HG03095 (cell line): Measurements from ENCODE around the gene PAXX.

Experiments used
- ATAC-seq: cut with Tn5 transposase; IDR thresholded peaks from one replicate; pipeline ENCODE4 v1.9.1; 2021; ENCODE audit warnings: moderate library complexity; ENCODE audit not compliant: unreplicated experiment

The PAXX gene

DNA sequence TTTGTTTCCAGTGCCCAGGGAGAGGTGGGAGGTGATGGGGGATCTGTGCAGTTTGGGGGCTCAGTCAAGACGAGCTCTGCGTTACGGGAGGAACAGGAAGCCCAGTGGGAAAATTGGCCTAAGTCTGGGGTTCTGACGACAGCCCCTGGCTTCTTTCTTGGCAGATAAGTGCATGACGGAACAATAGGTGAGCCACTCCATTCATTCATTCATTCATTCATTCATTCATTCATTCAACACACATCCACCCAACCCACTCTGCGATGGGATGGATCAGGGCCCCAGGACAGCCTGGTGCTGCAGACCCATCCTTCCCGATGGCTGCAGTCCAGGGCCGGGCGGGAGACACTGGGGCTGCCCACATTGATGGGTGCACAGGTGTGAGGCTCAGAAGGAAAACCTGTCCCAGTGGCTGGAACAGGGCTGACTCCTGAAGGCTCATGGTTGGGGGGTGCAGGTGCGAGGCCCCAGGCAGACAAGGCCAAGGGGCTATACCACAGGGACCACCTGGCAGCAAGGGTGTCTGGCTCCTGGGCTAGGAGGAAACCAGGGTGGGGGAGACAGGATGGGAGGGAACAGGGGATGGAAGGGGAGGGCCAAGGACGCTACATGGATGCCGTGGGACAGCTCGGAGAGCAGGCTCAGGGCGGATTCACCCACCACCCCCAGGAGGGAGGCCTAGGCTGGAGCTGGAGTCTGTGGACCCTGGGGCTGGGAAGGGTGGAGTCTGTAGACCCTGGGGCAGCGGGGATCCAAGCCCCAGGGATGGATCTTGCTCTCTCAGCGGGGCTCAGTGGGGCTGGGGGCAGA, 11.3 kb upstream of the PAXX start:
- no peak for ATAC-seq

DNA sequence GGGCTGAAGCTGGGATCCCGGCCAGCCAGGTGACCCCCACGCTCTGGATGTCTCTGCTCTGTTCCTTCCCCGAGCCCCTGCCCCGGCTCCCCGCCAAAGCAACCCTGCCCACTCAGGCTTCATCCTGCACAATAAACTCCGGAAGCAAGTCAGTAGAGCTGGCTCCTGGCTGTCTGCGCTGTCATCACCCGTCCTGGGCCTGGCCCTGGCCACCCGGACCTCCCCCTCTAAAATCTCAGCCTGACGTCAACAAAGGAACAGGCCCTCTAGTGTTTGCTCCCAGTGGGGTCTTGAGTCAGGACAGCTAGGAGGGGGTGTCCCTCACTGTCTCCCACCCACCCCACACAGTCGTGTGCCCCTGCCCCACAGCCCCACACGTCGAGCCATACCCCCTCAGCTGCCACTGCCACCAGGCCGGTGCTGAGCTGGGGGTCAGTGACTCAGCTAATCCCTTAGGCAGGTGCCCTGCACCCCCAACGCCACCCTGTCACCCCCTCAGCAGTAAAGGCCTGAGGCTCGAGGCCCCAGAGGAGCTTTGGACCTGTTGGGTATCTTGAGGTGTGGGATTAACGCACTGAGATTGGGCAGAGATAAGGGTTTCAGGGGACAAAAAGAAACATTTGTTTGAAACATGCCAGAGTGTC, 10.5 kb upstream of the PAXX start:
- ATAC-seq: no peak

DNA sequence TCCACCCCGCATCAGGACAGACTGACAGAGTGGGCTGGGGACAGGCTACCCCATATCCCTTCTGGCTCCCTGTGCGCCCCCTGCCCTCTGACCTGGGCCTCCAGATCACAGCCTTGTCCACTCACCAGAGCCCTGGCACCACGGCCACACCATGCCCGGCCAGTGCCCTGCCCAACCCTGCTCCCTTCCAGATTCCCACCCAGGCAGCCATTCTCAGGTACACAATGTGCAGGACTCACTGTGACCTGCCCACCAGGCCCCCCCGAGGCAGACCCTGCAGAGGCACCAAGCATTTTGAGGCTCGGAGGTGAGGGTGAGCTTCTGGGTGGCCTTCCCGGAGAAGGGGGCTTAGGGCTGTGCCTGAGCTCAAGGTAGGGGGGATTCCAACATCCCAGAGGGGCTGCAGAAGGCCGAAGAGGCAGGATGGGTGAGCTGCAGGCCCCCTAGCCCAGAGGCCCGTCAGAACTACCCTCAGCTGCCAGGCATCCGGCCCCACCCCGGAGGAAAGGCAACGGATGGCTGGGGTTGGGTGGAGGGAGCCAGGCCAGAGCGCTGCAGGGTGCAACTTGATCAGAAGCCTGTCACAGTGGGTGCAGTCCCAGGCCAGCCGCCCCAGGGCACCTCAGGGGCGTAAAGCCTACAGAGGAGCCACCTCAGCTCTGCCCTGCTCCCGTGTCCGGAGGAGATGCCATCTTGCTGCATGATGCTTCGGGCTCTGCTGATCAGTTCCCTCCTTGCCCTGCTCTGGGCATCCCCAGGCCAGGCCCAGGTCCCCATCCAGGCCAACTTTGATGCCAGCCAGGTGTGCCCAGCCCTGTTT, 9.8 kb upstream of the PAXX start, which contains the start of gene LCNL1:
LCNL1 (plus strand) TSS at position 762 of the 820 bp plus-strand sequence. CDS start 594 bp downstream, outside the sequence.
- no peak for ATAC-seq

DNA sequence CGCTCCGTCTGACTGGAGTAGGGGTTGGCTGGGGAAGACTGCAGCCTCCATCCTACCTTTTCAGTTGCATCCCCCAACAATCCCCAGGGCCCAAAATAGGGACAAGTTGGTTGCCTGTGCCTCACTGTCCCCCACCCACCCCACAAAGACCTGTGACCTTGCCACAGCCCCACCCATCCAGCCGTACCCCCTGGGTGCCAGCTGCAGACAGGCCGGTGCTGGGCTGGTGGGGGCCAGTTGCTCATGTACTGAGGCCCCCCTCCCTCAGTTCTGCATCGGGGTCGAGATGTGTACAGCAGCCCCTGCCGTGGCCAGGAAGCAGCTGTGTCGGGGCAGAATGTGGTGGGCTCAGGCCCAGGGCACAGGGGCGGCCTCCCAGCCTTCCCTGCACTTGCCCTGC, 9.1 kb upstream of the PAXX start:
- no peak for ATAC-seq

DNA sequence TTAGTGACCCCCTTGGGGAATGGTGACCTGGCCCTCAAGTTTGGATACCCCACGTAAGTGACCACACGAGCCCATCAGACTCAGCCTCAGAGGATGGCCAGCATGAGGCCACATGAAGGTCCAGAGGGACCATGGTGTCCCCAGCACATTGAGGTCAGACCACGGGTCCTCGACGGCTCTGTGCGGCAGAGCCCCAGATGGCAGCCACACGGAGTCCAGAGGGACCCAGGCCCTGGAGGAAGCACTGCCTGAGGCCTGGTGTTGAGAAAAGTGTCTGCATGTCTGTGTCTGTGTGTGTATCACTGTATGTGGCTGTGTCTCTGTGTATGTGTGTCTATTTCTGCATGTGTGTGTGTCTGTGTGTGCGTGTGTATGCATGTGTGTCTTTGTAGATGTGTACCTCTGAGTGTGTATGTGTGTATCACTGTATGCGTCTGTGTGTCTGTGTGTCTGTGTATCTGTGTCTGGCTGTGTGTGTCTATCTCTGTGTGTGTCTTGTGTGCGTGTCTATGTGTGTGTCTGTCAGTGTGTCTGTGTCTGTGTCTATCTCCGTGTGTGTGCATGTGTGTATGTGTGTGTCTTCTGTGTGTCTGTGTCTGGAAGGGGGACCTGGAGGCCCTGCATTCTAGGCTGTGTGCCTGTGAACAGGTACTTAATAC, 8.4 kb upstream of the PAXX start:
- no peak for ATAC-seq

DNA sequence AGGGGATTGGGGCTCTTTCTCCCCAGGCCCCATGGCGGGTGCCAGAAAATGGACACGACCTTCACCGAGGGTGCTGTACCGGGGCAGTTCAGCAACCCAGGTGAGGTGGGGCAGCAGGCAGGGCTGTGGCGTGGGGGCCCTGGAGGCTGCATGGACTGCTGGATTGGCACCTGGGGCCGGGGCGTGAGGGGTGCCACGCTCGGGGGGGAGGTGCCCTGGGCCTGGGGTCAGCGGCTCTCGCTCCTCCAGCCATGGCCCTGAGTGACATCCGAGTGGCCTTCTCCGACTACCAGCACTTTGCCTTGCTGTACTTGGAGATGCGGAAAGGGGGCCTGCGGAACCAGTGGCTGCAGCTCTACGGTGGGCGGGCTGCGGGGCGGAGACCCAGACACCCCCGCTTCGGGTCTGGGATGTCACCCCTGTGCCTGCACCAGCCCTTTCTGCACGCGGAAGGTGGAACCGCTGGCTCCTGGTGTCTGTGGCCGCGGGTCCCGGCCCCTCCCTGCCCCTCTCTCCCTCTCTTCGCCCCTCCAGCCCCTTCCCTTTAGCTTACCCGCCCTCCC, 7.7 kb upstream of the PAXX start:
- no peak for ATAC-seq

DNA sequence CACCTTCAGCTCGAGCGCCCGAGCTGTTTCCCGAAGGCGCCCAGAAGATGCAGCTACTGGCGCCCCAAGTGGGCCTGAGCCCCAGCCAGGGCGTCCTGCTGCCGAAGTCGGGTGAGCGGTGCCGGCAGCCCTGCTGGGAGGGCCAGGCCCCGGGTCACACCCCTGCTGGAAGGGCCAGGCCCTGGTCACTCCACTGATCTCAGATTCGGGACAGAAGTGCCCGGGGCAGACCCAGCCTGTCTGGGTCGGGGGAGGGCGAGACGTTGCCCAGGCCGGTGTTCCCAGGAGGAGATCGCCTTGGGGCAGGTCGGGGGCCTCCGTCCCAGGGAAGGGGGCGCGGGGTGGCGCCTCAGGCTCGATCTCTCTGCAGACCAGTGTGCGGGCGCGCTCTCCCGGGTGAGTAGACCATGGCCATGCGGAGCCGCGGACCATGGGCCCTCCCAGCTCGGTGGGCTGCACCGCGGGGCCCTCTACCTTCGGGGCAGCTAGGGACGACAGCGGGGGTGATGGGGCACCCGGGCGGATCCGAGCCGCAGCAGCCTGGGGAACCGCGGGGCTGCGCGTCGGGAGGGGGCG, 7.1 kb upstream of the PAXX start:
- ATAC-seq: no peak

DNA sequence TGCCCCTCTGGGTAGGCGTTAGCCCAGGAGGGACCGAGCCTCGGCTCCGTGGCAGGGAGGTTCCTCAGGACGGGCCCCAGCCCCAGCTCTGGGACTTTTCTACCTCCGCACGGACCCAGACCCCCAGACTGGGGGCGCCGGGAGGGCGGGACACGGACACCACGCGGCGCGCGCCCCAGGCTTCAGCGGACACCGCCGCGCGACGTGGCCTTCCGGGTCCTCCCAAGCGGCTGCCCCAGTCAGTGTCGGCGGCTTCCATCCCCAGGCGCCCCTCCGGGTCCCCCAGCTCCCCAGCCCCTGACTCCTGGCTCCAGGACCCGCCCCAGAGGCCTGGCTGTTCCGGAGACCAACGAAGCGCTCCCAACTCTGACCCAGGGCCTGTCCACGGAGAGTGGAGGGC, 6.4 kb upstream of the PAXX start:
- no peak for ATAC-seq

DNA sequence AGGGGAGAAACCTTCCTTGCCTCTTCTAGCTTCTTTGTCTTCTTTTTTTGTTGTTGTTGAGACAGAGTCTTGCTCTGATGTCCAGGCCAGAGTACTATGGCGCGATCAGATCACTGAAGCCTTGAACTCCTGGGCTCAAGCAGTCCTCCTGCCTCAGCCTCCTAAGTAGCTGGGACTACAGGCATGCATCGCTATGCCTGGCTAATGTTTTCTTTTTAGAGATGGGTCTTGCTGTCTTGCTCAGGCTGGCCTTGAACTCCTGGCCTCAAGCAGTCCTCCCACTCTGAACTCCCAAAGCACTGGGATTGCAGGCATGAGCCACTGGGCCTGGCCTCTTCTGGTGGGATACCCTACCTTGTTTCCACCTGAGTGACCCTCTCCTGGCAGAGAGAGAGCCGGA, 3.4 kb upstream of the PAXX start:
- no peak for ATAC-seq

DNA sequence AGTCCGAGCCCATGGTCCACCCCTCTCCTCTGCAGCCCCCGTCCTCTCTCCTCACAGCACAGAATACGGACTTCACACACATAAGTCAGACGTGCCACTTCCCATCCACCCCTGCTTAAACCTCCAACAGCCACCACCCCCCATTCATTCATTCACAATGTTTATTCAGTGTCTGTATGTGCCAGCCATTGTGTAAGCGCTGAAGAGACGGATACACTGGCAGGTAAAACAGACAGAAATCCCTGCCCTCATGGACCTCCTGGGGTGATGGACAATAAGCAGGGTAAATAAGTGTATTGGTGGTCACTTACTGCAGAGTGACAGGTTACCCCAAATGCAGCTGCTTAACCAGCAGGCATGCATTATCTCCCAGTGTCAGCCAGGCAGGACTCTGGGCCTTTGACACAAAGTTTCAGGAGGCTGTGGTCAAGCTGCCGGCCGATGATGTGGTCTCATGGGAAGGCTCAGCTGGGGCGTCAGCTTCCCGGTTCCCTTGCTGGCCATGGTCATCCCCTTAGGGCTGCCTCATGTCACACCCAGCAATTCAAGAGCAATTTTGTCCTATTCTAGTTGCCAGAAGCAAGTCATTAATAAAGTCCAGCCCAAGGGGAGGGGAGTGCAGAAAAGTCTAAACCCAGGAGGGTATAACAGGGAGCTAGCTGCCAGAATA, 1.8 kb upstream of the PAXX start:
- ATAC-seq: no peak

DNA sequence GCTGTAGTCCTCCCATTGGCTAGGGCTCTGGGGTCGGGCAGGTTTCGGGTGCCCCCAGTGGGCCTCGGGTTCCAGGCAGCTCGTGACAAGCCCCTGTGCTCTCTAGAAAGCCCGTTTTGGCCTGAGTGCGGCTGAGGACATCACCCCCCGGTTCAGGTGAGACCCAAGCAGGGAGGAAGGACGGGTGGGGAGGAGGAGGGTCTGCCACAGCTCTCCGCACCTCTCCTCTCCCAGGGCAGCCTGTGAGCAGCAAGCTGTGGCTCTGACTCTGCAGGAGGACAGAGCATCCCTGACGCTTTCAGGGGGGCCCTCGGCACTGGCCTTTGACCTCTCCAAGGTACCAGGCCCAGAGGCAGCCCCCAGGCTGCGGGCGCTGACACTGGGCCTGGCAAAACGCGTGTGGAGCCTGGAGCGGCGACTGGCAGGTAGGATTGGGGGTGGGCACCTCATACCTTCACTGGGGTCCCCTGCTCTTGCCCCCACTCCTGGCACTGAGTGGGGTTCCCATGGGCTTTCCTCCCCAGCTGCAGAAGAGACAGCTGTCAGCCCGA, 672 bp downstream of the PAXX start:
- ATAC-seq: no peak

DNA sequence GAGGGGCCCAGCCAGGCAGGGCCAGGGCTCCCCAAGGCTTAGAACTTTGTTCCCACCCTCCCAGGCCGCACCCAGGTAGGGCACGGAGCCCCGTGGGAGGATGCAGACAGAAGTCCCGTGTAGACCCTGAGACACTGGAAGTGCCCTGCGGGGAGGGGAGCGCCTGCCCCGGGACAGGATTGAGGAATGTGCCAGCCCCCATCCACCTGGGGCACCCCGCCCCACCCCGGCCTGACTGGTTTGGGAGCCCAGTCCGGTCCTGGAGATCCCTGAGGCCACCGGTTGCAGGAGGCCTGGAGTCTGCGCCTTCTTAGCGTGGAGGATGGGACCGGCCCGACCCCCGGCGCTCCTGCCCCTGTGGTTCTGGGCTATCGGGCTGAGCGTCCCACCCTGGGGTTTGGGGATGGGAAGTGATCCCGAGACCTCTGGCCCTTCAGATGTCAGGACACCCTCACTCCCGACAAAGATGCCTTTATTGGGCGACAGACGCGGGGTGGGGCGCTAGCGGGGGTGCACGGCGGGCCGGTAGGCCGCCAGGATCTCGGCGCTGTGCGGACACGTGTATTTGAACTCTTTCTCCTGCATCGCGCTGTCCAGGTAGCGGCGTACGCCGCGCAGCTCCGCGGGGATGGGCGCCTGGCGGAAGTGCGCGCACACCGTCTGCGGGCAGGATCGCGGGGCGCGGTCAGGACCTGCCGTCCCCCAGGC, 2.1 kb downstream of the PAXX start:
- ATAC-seq: no peak

DNA sequence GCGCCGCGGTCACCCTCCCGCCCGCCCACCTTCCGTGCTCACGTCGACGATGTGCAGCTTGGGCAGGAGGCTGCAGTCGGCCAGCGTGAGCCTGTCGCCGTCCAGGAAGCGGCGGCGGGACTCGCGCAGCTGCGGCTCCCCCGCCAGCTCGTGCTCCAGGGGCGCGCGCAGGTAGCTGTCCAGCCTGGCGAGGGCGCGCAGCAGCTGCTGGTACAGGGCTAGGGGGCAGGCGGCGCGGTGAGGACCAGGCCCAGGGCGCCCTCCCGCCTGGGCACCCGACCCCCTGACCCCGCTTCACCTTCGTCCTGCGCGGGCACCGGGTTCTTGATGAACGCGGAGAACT, 2.6 kb downstream of the PAXX start:
- no peak for ATAC-seq

DNA sequence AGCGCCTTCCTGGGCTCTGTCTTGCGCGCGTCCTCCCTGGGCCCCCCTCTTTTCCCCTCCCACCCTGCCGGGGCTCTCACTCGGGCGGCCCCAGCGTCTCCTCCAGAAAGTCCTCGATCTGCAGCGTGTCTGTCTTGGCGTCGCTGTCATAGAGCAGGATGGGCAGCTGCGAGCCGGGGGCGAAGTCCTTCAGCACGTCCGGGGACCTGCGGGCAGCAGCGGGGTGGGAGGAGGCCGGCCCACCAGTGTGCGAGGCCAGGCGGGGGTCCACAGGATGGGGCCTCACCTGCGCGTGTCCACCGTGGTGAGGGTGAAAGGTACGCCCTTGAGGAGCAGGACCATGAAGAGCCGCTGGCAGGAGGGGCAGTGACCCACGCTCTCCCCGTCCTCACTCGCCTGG, 3.1 kb downstream of the PAXX start:
- ATAC-seq: no peak

DNA sequence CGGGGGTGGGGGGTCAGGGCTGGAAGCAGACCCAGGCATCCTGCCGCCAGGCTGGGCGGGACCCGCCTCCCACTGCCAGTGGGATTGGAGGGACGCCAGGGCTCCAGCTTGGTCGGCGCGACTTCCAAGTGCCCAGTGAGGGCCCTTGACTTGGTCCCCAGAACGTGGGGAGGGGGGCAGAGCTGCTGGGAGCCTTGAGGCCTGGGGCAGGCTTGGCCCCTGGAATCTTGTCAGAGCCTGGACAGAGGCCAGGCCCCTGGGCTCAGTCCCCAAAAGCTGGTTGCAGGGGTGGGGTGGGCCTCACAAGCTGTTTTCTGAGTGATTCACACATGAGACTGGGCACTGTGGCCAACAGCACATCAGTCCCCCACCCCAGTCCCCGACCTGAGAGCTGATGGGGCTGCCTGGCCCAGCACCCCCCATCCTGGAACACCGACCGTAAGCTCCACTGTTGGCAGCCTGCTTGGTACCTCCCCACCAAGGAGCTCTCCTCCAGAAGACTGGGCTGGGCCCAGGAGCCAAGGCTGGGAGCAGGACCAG, 3.6 kb downstream of the PAXX start:
- no peak for ATAC-seq

DNA sequence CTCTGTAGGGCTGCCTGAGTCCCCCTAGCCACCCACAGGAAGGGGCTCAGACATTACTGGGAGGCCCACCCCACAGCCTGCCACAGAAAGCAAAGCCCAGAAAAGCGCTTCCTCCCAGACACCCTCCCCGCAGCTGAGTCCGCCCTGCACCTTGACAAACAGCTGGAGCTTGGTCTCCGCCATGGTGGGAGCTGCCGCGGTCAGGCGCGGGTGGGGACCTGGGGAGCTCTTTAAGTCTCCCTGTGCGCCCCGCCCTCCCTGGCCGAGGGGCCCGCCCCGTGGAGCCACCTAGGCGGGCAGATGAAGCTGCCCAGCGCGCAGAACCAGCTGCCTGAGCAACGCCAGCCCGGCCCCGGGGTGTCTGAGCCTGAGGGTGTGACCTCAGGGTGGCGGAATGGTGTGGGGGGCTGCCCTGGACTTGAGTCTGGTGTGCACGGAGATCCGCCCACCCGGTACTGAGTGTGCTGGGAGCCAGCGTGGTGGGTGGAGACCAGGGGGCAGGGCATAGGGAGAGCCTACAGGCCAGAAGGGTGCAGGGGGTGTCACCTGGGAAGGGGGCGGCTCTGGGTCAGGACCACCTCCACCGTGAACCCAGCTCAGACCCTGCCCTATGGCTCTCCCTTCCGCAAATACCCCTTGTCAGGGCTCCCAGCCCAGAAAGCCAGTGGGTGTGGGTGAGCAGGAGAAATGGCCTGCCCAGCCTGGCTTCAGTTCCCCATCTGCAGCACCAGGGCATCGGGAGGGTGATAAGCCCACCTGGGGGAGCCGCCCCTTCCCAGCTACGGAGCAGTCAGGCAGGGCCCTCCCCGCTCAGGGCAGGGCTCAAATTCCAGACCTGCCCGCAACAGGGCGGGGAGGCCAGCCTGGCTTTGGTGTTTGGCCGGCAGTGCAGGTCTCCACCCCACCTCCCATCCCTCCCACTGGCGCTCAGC, 4.4 kb downstream of the PAXX start, which contains the start of gene CLIC3:
CLIC3 (minus strand) TSS at position 208 of the 932 bp plus-strand sequence; CDS start at position 183, 25 bp downstream.
- no peak for ATAC-seq

DNA sequence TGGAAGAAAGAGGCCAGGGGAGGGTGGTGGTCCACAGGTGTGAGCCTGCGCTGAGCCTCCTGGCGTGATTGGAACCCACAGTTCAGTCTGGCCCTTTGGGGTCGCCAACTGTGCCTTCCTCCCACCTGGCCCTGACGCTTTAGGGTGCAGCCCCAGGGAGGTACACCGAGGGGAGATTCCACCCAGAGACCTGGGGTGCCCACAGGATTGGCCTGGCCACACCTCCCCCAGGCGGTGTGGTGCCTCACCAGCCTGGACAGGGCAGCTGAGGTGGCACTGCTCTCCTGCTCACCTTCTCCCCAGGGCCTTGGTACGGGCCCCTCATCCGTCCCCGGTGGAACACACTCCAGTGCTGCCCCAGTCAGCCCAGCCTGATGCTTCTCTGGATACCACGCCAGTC, 5.1 kb downstream of the PAXX start:
- ATAC-seq: no peak

DNA sequence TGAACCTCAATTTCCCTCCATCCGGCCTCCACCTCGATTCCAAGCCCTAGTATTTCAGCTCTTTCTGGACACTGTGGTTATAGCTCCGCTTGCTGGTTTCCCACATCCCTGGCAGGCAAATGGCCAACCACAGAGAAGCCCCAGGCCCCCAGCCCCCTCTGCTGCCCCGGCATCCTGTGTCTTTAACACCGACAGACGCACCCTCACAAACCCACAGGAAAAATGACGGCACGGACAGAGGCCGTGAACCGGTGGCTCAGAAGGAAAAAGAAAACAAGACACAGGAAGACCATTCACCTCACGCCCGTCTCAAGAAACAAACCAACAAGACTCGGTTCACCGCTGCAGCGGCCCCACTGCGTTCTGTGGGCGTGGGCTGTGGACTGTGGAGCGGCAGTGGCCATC, 5.6 kb downstream of the PAXX start:
- no peak for ATAC-seq
